Heart right ventricle (tissue), 16 donors: ENCODE results near the gene SELPLG. TPM values are rescaled to one million over a fixed set of nuclear protein-coding genes. Genes with fewer than 3 reads are reported as not detected.

Experiments
- ATAC-seq, 8 donors: fragments of 200-7000 bp; cut with Tn5 transposase; one replicate each; pipeline ENCODE4 v1.9.1; 2020; ENCODE audit warnings: mild to moderate bottlenecking in 8 of 8, moderate library complexity in 8 of 8, moderate number of reproducible peaks in 1 of 8
- DNase-seq, 2 donors: peaks; one replicate each; pipeline ENCODE4 v3.0.0-alpha.2; 2020
- H3K27ac ChIP-seq, 10 donors: fragments of 200-600 bp; sonication (generic) in 2 of 10; one replicate each; pipeline versions ENCODE4 v1.5.0 to v1.8.0; 2020 to 2022; ENCODE audit warnings: mild to moderate bottlenecking in 3 of 10
- H3K27me3 ChIP-seq, 7 donors: fragments of 200-600 bp; one replicate each; pipeline ENCODE4 v1.8.0; 2021 to 2022; ENCODE audit warnings: mild to moderate bottlenecking in 2 of 7
- H3K36me3 ChIP-seq, 9 donors: fragments of 200-600 bp; sonication (generic) in 1 of 9; one replicate each; pipeline versions ENCODE4 v1.5.0 to v1.8.0; 2020 to 2022; ENCODE audit warnings: mild to moderate bottlenecking in 2 of 9
- H3K4me1 ChIP-seq, 9 donors: fragments of 200-600 bp; sonication (generic) in 1 of 9; one replicate each; pipeline versions ENCODE4 v1.5.0 to v1.8.0; 2020 to 2022; ENCODE audit warnings: mild to moderate bottlenecking in 4 of 9
- H3K4me3 ChIP-seq, 10 donors: fragments of 200-600 bp; sonication (generic) in 2 of 10; one replicate each; pipeline versions ENCODE4 v1.5.0 to v1.8.0; 2020 to 2022; ENCODE audit warnings: mild to moderate bottlenecking in 7 of 10, moderate library complexity in 2 of 10
- H3K9me3 ChIP-seq, 11 donors: fragments of 200-600 bp in 10 of 11; sonication (generic) in 2 of 11; one replicate each; pipeline versions ENCODE4 v1.5.0 to v1.8.0; 2013 to 2022; ENCODE audit warnings: mild to moderate bottlenecking in 2 of 11, control low read depth in 1 of 11, moderate library complexity in 1 of 11
- CTCF ChIP-seq, 9 donors: fragments of 200-600 bp; sonication (generic) in 2 of 9; IDR thresholded peaks; one replicate each; pipeline versions ENCODE4 v1.5.0 to v1.8.0; 2021 to 2022; ENCODE audit warnings: antibody characterized with exemption in 9 of 9, mild to moderate bottlenecking in 5 of 9, moderate library complexity in 1 of 9
- WGBS, 2 donors: extraction: QIAGEN DNeasy Blood & Tissue Kit; methylation state at CpG; one replicate each; pipeline ENCODE4 v1.1.7; 2013; ENCODE audit warnings: inconsistent platforms in 1 of 2; 5-methylcytosine and 5-hydroxymethylcytosine counted together
- intact Hi-C, 10 donors: fragments of 100-400 bp; cut with DNase I; formaldehyde crosslinking; loops; one replicate each; pipeline versions ENCODE4 v1.11.1 to v1.14.2; 2022
- microRNA-seq, 2 donors: library from miRNA; unstranded; fragments of <30 nt; microRNA quantifications; one replicate each; pipeline ENCODE4 v1.2.0, GENCODE V29; 2021
- polyA plus RNA-seq, 2 donors: library from polyadenylated mRNA; stranded (reverse); fragments of 200-250 nt; gene quantifications; one replicate each; pipeline ENCODE4 v1.2.3, GENCODE V29; 2013
- total RNA-seq, 10 donors: library from RNA; stranded (reverse); fragmentation: NEBNext Ultra II Directional in 3 of 10; extraction: Animal tissue kit (Norgen Biotek cat#: 25700) in 3 of 10; gene quantifications; one replicate each; pipeline versions ENCODE4 v1.2.1 to v1.2.4, GENCODE V29; 2021 to 2023
- donor health status: Arrhythmogenic right ventricular cardiomyopathy.
- donor health status: ischemic (EF 13 %, LVEDD 7.1; RV severe dilation, severe dysfunction).
- donor health status: healthy with polysubstance abuse.
- donor health status: DM: no; HTN: yes; CAD: no.
- donor health status: DM: no; HTN: no; CAD: no.
- donor health status: ischemic (EF 25% LVEDD 6.9; RV normal size, moderate dysfunction).
- donor health status: ischemic (EF 25% LVEDD 5.7; RV mildly dilated, moderate dysfunction).
- donor health status: healthy.
- donor health status: DM: yes; HTN: yes; CAD: no.
- donor health status: Ischemic cardiomyopathy.
- donor health status: ischemic (EF 35%, LVEDD 5.7; RV mildly dilated, moderate dysfunction).
- donor health status: nonischemic (EF 11% LVEDD 7.7; RV severe dilation, severe dysfunction).
- donor health status: DM: yes; HTN: yes; CAD: no.
- donor health status: PGD.
- donor health status: ischemic (EF 29% LVEDD 5.4; RV normal size, mild dysfunction).
- donor health status: nonischemic (EF 23%, LVEDD 6.1; RV moderate dilation, normal function).

SELPLG gene
- total and polyA plus RNA-seq, 12 donors: 0.88 to 17.6 (median 2.4) TPM

GRCh38 chr12:108573317-108573716, 60.4 kb downstream of the SELPLG start:
- WGBS, 2 donors: 78 to 88% methylated on average over 2 of the region's 2 CpGs
- Histone ChIP-seq H3K4me3 (no peak overlapping the region), H3K9me3 (no peaks in the 10 kb centered on the region), H3K4me1 (peaks cover 0 to 24% (median 8%) of the 10 kb centered on the region in 9 donors), H3K36me3 (peaks cover 0 to 22% (median 17%) of the 10 kb centered on the region in 9 donors), H3K27me3 (no peaks in the 10 kb centered on the region), H3K27ac (no peak overlapping the region)
- no peak for TF ChIP-seq CTCF (IDR thresholded peaks at IDR 0.05)
- DNase-seq (no peak), ATAC-seq (no peak)
- intact Hi-C loops: loop anchor here in 3 of 10 donors (5.0 to 10.0 kb wide), 5 partner anchors 34 to 519 kb away; partner anchors contain the start of gene ALKBH2 (in 1 of the 3)

GRCh38 chr12:108572166-108572790, 61.4 kb downstream of the SELPLG start:
- ATAC-seq: no peak
- no peaks in the 10 kb centered on the region for H3K27me3 ChIP-seq
- peaks cover 0 to 29% (median 8%) of the 10 kb centered on the region in 9 donors for H3K4me1 ChIP-seq
- no peak overlapping the region for H3K4me3 ChIP-seq
- no peak overlapping the region for H3K27ac ChIP-seq
- 78 to 80% methylated on average over 8 of the region's 8 CpGs for WGBS, 2 donors
- no peak for DNase-seq
- H3K9me3 ChIP-seq: no peaks in the 10 kb centered on the region
- TF ChIP-seq CTCF (IDR thresholded peaks at IDR 0.05): no peak
- intact Hi-C loops: loop anchor here in 3 of 10 donors (5.0 to 10.0 kb wide), 5 partner anchors 35 to 520 kb away; partner anchors contain the start of gene ALKBH2 (in 1 of the 3)
- peaks cover 0 to 33% (median 27%) of the 10 kb centered on the region in 9 donors for H3K36me3 ChIP-seq

Small RNAs within 50 kb of the gene (microRNA-seq; reads per million reads assigned to microRNA genes)
- 0 reads per million in 2 donors for gene MIR4496

Other genes starting within 250 kb of the SELPLG start
- 1 to 10 TPM; 2.1 to 4.4 (median 2.8) TPM for gene FICD, start 118.6 kb downstream of the SELPLG start, total RNA-seq
- 1 to 10 TPM; 2.1 to 3.7 TPM for gene FICD, start 118.6 kb downstream of the SELPLG start, polyA plus RNA-seq
- 10 to 100 TPM; 20.7 to 38.0 (median 25.2) TPM for gene SART3, start 72.7 kb downstream of the SELPLG start, total RNA-seq
- 10 to 100 TPM; 13.5 to 18.3 TPM for gene SART3, start 72.7 kb downstream of the SELPLG start, polyA plus RNA-seq
- 100 to 1,000 TPM; 321 to 630 (median 522) TPM for gene ISCU, start 71.3 kb downstream of the SELPLG start, total RNA-seq
- gene ISCU, start 71.3 kb downstream of the SELPLG start, polyA plus RNA-seq: 100 to 1,000 TPM; 164 to 215 TPM
- 1 to 10 TPM in 8 of 10 donors, under 1 TPM in 2; 0.57 to 6.9 (median 2.0) TPM for gene TMEM119, start 35.8 kb downstream of the SELPLG start, total RNA-seq
- 1 to 10 TPM; 1.0 to 2.2 TPM for gene TMEM119, start 35.8 kb downstream of the SELPLG start, polyA plus RNA-seq
- 10 to 100 TPM; 50.2 to 88.6 (median 59.1) TPM for gene CORO1C, start 97.6 kb upstream of the SELPLG start, total RNA-seq
- 10 to 100 TPM; 25.5 to 34.5 TPM for gene CORO1C, start 97.6 kb upstream of the SELPLG start, polyA plus RNA-seq
- gene SSH1, start 223.7 kb upstream of the SELPLG start, total RNA-seq: 10 to 100 TPM; 28.4 to 48.7 (median 35.1) TPM
- 1 to 10 TPM; 4.2 to 7.5 TPM for gene SSH1, start 223.7 kb upstream of the SELPLG start, polyA plus RNA-seq
- gene DAO, start 246.2 kb upstream of the SELPLG start, total RNA-seq: not detected
- not detected for gene DAO, start 246.2 kb upstream of the SELPLG start, polyA plus RNA-seq